ENCODE results near the gene CASQ1. TPM values are rescaled to one million over a fixed set of nuclear protein-coding genes. Genes with fewer than 3 reads are reported as not detected.

Gene CASQ1
- polyA plus RNA-seq, 1 donor from 2014 or later, result not detected

DNA sequence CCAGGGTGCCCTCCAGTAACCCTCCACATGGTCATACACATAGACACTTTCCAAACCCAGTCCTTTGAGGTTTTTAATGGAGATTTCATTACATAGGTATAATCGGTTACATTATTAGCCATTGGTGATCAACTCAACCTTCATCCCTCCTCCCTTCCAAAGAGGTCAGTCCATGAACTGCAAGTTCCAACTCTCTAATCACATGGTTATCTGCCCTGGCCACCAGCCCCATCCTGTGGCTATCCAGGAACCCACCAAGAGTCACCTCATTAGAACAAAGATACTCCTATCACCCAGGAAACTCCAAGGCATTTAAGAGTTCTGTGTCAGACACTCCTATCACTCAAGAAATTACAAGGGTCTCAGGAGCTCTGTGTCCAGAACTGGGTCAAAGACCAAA, 26.8 kb upstream of the CASQ1 start:
- Histone ChIP-seq H3K79me2 (replicated peaks; ENCODE audit: insufficient read depth, low read length) (no peaks in the 10 kb centered on the region), H3K4me3 (ENCODE audit: low read length) (no peak overlapping the region), H3F3A (ENCODE audit: insufficient read depth, low read length, poor library complexity, severe bottlenecking) (no peaks in the 10 kb centered on the region), H3K9ac (ENCODE audit: low read length) (no peak overlapping the region), H4K20me1 (ENCODE audit: insufficient read depth) (no peaks in the 10 kb centered on the region), H2AFZ (ENCODE audit: low read depth, low read length) (no peak overlapping the region), H3K36me3 (ENCODE audit: insufficient read depth, low read length) (no peaks in the 10 kb centered on the region), H3K27me3 (ENCODE audit: insufficient read depth, low read depth, low read length) (no peaks in the 10 kb centered on the region), H3K9me3 (ENCODE audit: low read length) (no peaks in the 10 kb centered on the region), H3K9me2 (ENCODE audit: insufficient read depth, low read length) (no peaks in the 10 kb centered on the region), H3K4me2 (ENCODE audit: low read length) (no peak overlapping the region), H3K27ac (ENCODE audit: low read length) (no peak overlapping the region)
- TF ChIP-seq EP300 (conservative IDR thresholded peaks at IDR 0.05; ENCODE audit: poor library complexity, severe bottlenecking), result no peak
- no peak for TF ChIP-seq SMC3 (conservative IDR thresholded peaks at IDR 0.05; ENCODE audit: poor library complexity)
- no peak for TF ChIP-seq POLR2AphosphoS5 (IDR thresholded peaks at IDR 0.05)
- TF ChIP-seq TAF1 (IDR thresholded peaks at IDR 0.05; ENCODE audit: low read depth), result no peak
- no peak for TF ChIP-seq EZH2 (IDR thresholded peaks at IDR 0.05; ENCODE audit: borderline replicate concordance, insufficient read depth, low read length, poor library complexity, severe bottlenecking)
- TF ChIP-seq REST (IDR thresholded peaks at IDR 0.05; ENCODE audit: borderline replicate concordance), result no peak
- TF ChIP-seq MXI1 (conservative IDR thresholded peaks at IDR 0.05; ENCODE audit: poor library complexity, severe bottlenecking), result no peak
- TF ChIP-seq, protein P1, sequence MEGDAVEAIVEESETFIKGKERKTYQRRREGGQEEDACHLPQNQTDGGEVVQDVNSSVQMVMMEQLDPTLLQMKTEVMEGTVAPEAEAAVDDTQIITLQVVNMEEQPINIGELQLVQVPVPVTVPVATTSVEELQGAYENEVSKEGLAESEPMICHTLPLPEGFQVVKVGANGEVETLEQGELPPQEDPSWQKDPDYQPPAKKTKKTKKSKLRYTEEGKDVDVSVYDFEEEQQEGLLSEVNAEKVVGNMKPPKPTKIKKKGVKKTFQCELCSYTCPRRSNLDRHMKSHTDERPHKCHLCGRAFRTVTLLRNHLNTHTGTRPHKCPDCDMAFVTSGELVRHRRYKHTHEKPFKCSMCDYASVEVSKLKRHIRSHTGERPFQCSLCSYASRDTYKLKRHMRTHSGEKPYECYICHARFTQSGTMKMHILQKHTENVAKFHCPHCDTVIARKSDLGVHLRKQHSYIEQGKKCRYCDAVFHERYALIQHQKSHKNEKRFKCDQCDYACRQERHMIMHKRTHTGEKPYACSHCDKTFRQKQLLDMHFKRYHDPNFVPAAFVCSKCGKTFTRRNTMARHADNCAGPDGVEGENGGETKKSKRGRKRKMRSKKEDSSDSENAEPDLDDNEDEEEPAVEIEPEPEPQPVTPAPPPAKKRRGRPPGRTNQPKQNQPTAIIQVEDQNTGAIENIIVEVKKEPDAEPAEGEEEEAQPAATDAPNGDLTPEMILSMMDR (IDR thresholded peaks at IDR 0.05; ENCODE audit: poor library complexity, severe bottlenecking), result no peak
- no peak for TF ChIP-seq RAD21 (conservative IDR thresholded peaks at IDR 0.05)

GRCh38 chr1:160164121-160164520, 26.3 kb upstream of the CASQ1 start:
- TF ChIP-seq SMC3 (conservative IDR thresholded peaks at IDR 0.05; ENCODE audit: poor library complexity), result no peak
- TF ChIP-seq, protein P1 (IDR thresholded peaks at IDR 0.05; ENCODE audit: poor library complexity, severe bottlenecking), result no peak
- no peak for TF ChIP-seq MXI1 (conservative IDR thresholded peaks at IDR 0.05; ENCODE audit: poor library complexity, severe bottlenecking)
- TF ChIP-seq POLR2AphosphoS5 (IDR thresholded peaks at IDR 0.05), result no peak
- no peak for TF ChIP-seq REST (IDR thresholded peaks at IDR 0.05; ENCODE audit: borderline replicate concordance)
- TF ChIP-seq RAD21 (conservative IDR thresholded peaks at IDR 0.05), result no peak
- TF ChIP-seq EZH2 (IDR thresholded peaks at IDR 0.05; ENCODE audit: borderline replicate concordance, insufficient read depth, low read length, poor library complexity, severe bottlenecking), result no peak
- no peak for TF ChIP-seq EP300 (conservative IDR thresholded peaks at IDR 0.05; ENCODE audit: poor library complexity, severe bottlenecking)
- no peak for TF ChIP-seq TAF1 (IDR thresholded peaks at IDR 0.05; ENCODE audit: low read depth)
- no peak overlapping the region for H3K4me3 ChIP-seq (ENCODE audit: low read length)

More at GRCh38 chr1:160164121-160164520, 26.3 kb upstream of the CASQ1 start:
- no peaks in the 10 kb centered on the region for H3K27me3 ChIP-seq (ENCODE audit: insufficient read depth, low read depth, low read length)
- H2AFZ ChIP-seq (ENCODE audit: low read depth, low read length), result no peak overlapping the region
- no peak overlapping the region for H3K27ac ChIP-seq (ENCODE audit: low read length)
- no peaks in the 10 kb centered on the region for H3K79me2 ChIP-seq (replicated peaks; ENCODE audit: insufficient read depth, low read length)
- no peaks in the 10 kb centered on the region for H3K9me2 ChIP-seq (ENCODE audit: insufficient read depth, low read length)
- no peaks in the 10 kb centered on the region for H4K20me1 ChIP-seq (ENCODE audit: insufficient read depth)
- no peaks in the 10 kb centered on the region for H3K36me3 ChIP-seq (ENCODE audit: insufficient read depth, low read length)
- H3K9ac ChIP-seq (ENCODE audit: low read length), result no peak overlapping the region
- no peak overlapping the region for H3K4me2 ChIP-seq (ENCODE audit: low read length)
- H3F3A ChIP-seq (ENCODE audit: insufficient read depth, low read length, poor library complexity, severe bottlenecking), result no peaks in the 10 kb centered on the region
- H3K9me3 ChIP-seq (ENCODE audit: low read length), result no peaks in the 10 kb centered on the region
